Lung (tissue), 12 donors: ENCODE measurements around the gene FAM222A. TPM values are rescaled to one million over a fixed set of nuclear protein-coding genes. Genes with fewer than 3 reads are reported as not detected.

Experiments
- ATAC-seq: fragments of 200-7000 bp; cut with Tn5 transposase; one replicate; pipeline ENCODE4 v1.9.1; 2020; ENCODE audit warnings: moderate number of reproducible peaks; ENCODE audit not compliant: insufficient read depth, low FRiP score
- DNase-seq, 3 donors: peaks; one replicate each; pipeline ENCODE4 v3.0.0-alpha.2; 2013 to 2017
- H3K27ac ChIP-seq, 2 donors: one replicate each; pipeline ENCODE4 v1.5.1; 2013; ENCODE audit warnings: mild to moderate bottlenecking in 2 of 2, moderate library complexity in 2 of 2, control low read depth in 1 of 2, inconsistent platforms in 1 of 2, low read depth in 1 of 2, low read length in 1 of 2
- H3K27me3 ChIP-seq, 3 donors: one replicate each; pipeline ENCODE4 v1.5.1; 2013; ENCODE audit warnings: low read length in 2 of 3; ENCODE audit not compliant: control insufficient read depth in 3 of 3, insufficient read depth in 3 of 3
- H3K36me3 ChIP-seq, 4 donors: one replicate each; pipeline ENCODE4 v1.5.1; 2013; ENCODE audit warnings: low read length in 4 of 4, mild to moderate bottlenecking in 1 of 4, moderate library complexity in 1 of 4; ENCODE audit not compliant: control insufficient read depth in 4 of 4, insufficient read depth in 4 of 4
- H3K4me1 ChIP-seq, 5 donors: one replicate each; pipeline ENCODE4 v1.5.1; 2013; ENCODE audit warnings: low read length in 5 of 5, mild to moderate bottlenecking in 2 of 5, moderate library complexity in 1 of 5; ENCODE audit not compliant: control insufficient read depth in 5 of 5, insufficient read depth in 5 of 5
- H3K4me3 ChIP-seq: one replicate; pipeline ENCODE4 v1.5.1; 2013; ENCODE audit warnings: mild to moderate bottlenecking, control low read depth, moderate library complexity
- H3K9ac ChIP-seq, 2 donors: one replicate each; pipeline ENCODE4 v1.5.1; 2013; ENCODE audit warnings: low read length in 2 of 2, control low read depth in 1 of 2; ENCODE audit not compliant: insufficient read depth in 1 of 2
- H3K9me3 ChIP-seq, 4 donors: one replicate each; pipeline ENCODE4 v1.5.1; 2013; ENCODE audit warnings: low read length in 3 of 4, mild to moderate bottlenecking in 1 of 4, moderate library complexity in 1 of 4; ENCODE audit not compliant: control insufficient read depth in 4 of 4, insufficient read depth in 3 of 4
- WGBS, 2 donors: extraction: QIAGEN DNeasy Blood & Tissue Kit; methylation state at CpG; one replicate each; pipeline ENCODE4 v1.1.7; 2013; 5-methylcytosine and 5-hydroxymethylcytosine counted together
- polyA plus RNA-seq, 2 donors: library from polyadenylated mRNA; stranded (reverse); fragments of 200-250 nt; gene quantifications; one replicate each; pipeline ENCODE4 v1.2.1, GENCODE V29; 2013
- total RNA-seq, 2 donors: library from RNA; depleted of rRNA in 1 of 2; stranded (reverse); fragments of >200 nt in 1 of 2; gene quantifications; one replicate each; pipeline ENCODE4 v1.2.1, GENCODE V29; 2014 to 2021
- TF ChIP-seq, protein P1 (sequence below): IDR thresholded peaks from 2 replicates; pipeline ENCODE4 v1.5.1; 2012; ENCODE audit warnings: mild to moderate bottlenecking; ENCODE audit errors: control extremely low read depth, extremely low read depth
- donor health status: control.
- donor health status: control.
- donor health status: Bipolar disorder and iron deficiency.
- donor health status: healthy.
- donor health status: DM: yes; HTN: yes; CAD: no.

The FAM222A gene
- total and polyA plus RNA-seq, 4 donors = 0.28 to 2.6 (median 1.1) TPM

GRCh38 chr12:109796057-109796456 is 82.4 kb downstream of the FAM222A start:
- Histone ChIP-seq H3K36me3 (no peaks in the 10 kb centered on the region), H3K27me3 (no peaks in the 10 kb centered on the region), H3K4me3 (no peak overlapping the region), H3K9ac (no peak overlapping the region), H3K27ac (no peak overlapping the region), H3K9me3 (no peaks in the 10 kb centered on the region), H3K4me1 (no peaks in the 10 kb centered on the region)
- ATAC-seq (no peak), DNase-seq (no peak)
- TF ChIP-seq, protein P1, sequence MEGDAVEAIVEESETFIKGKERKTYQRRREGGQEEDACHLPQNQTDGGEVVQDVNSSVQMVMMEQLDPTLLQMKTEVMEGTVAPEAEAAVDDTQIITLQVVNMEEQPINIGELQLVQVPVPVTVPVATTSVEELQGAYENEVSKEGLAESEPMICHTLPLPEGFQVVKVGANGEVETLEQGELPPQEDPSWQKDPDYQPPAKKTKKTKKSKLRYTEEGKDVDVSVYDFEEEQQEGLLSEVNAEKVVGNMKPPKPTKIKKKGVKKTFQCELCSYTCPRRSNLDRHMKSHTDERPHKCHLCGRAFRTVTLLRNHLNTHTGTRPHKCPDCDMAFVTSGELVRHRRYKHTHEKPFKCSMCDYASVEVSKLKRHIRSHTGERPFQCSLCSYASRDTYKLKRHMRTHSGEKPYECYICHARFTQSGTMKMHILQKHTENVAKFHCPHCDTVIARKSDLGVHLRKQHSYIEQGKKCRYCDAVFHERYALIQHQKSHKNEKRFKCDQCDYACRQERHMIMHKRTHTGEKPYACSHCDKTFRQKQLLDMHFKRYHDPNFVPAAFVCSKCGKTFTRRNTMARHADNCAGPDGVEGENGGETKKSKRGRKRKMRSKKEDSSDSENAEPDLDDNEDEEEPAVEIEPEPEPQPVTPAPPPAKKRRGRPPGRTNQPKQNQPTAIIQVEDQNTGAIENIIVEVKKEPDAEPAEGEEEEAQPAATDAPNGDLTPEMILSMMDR = no peak
- 79 to 90% methylated on average over 2 of the region's 2 CpGs for WGBS, 2 donors

GRCh38 chr12:109797905-109798669 is 84.5 kb downstream of the FAM222A start:
- Histone ChIP-seq H3K36me3 (no peaks in the 10 kb centered on the region), H3K4me1 (no peaks in the 10 kb centered on the region)
- 53 to 71% methylated on average over 19 of the region's 19 CpGs for WGBS, 2 donors

DNA sequence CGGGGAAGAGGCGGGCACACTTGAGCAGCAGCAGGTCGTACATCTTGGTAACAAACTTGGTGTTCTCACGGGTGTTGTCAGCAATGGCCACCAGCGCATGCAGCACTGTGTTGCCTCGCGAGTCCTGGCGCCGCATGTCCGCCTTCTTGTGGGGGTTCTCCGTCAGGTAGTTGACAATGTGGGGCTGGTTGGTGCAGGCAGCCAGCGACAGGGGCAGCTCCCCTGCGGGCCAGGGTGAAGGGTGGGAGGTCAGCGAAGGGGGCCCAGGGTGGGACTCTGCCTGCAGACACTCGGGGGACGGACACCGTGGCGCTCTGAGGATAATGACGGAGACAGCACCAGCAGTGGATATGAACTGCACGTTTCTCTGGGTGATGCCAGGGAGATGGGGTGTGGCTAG is 85.1 kb downstream of the FAM222A start:
- Histone ChIP-seq H3K36me3 (no peaks in the 10 kb centered on the region), H3K9ac (no peak overlapping the region), H3K27me3 (no peaks in the 10 kb centered on the region), H3K4me1 (no peaks in the 10 kb centered on the region), H3K9me3 (no peaks in the 10 kb centered on the region), H3K4me3 (no peak overlapping the region), H3K27ac (no peak overlapping the region)
- WGBS, 2 donors = 88 to 91% methylated on average over 20 of the region's 20 CpGs
- TF ChIP-seq, protein P1 = no peak
- DNase-seq (no peak), ATAC-seq (no peak)

More at GRCh38 chr12:109797905-109798669, 84.5 kb downstream of the FAM222A start:
- Histone ChIP-seq H3K27me3 (no peaks in the 10 kb centered on the region), H3K4me3 (no peak overlapping the region), H3K9ac (no peak overlapping the region), H3K27ac (no peak overlapping the region), H3K9me3 (no peaks in the 10 kb centered on the region)
- no peak for DNase-seq
- no peak for ATAC-seq
- TF ChIP-seq, protein P1 = no peak
